PC-3 (cell line): ENCODE data around the gene PTPN14. TPM values are rescaled to one million over a fixed set of nuclear protein-coding genes. Genes with fewer than 3 reads are reported as not detected.

Experiments used
- ATAC-seq: fragments of 200-7000 bp; cut with Tn5 transposase; 2 replicates; pipeline ENCODE4 v1.9.1; 2020; ENCODE audit warnings: mild to moderate bottlenecking, moderate library complexity
- BruUV-seq: library from RNA; stranded (reverse); fragments of 400-500 nt; replicated peaks from 2 replicates; lab custom pipeline; 2021; lab: Mats Ljungman, UMichigan
- CTCF ChIA-PET: fragments of 300-600 bp; sonication (Branson Sonifier 250); formaldehyde crosslinking; loops from one replicate; lab custom pipeline; 2022; ENCODE audit warnings: antibody characterized with exemption; lab: Charles Lee
- POLR2A ChIA-PET: fragments of 300-600 bp; sonication (Branson Sonifier 250); formaldehyde crosslinking; loops from one replicate; lab custom pipeline; 2022; ENCODE audit warnings: antibody characterized with exemption; ENCODE audit not compliant: unreplicated experiment; lab: Charles Lee
- DNase-seq: peaks from one replicate; pipeline ENCODE4 v3.0.0-alpha.2; 2015
- H2AFZ ChIP-seq: fragments of 300-600 bp; sonication (generic); 2 replicates; pipeline ENCODE4 v1.6.0; 2016; ENCODE audit warnings: antibody characterized with exemption, low read length
- H3F3A ChIP-seq: fragments of 300-600 bp; sonication (generic); one replicate; pipeline ENCODE4 v1.6.0; 2017; ENCODE audit warnings: antibody characterized with exemption, low read length, control low read depth, mild to moderate bottlenecking; ENCODE audit not compliant: unreplicated experiment
- H3K27ac ChIP-seq: fragments of 300-600 bp; sonication (generic); 2 replicates; pipeline ENCODE4 v1.5.1; 2016; ENCODE audit warnings: mild to moderate bottlenecking, low read length
- H3K27me3 ChIP-seq: fragments of 300-600 bp; sonication (generic); 2 replicates; pipeline ENCODE4 v1.6.1; 2016; ENCODE audit warnings: low read length, mixed read lengths
- H3K36me3 ChIP-seq: fragments of 300-600 bp; sonication (generic); 2 replicates; pipeline ENCODE4 v1.6.1; 2016; ENCODE audit warnings: low read depth, mixed run types, low read length, mixed read lengths
- H3K4me1 ChIP-seq: fragments of 300-600 bp; sonication (generic); 2 replicates; pipeline ENCODE4 v1.5.1; 2016; ENCODE audit warnings: low read length; ENCODE audit not compliant: insufficient read depth
- H3K4me2 ChIP-seq: fragments of 300-600 bp; sonication (generic); 2 replicates; pipeline ENCODE4 v1.6.0; 2016; ENCODE audit warnings: low read length
- H3K4me3 ChIP-seq: fragments of 300-600 bp; sonication (generic); 2 replicates; pipeline ENCODE4 v1.5.1; 2016; ENCODE audit warnings: mild to moderate bottlenecking, low read length, mixed read lengths
- H3K79me2 ChIP-seq: fragments of 300-600 bp; sonication (generic); 2 replicates; pipeline ENCODE4 v1.6.1; 2017; ENCODE audit warnings: low read length, mixed read lengths
- H3K9ac ChIP-seq: fragments of 300-600 bp; sonication (generic); 2 replicates; pipeline ENCODE4 v1.6.0; 2016; ENCODE audit warnings: mild to moderate bottlenecking, low read length
- H3K9me2 ChIP-seq: fragments of 300-600 bp; sonication (generic); replicated peaks from 2 replicates; pipeline ENCODE4 v1.6.1; 2016; ENCODE audit warnings: mixed run types, low read length, mixed read lengths
- H3K9me3 ChIP-seq: fragments of 300-600 bp; sonication (generic); 2 replicates; pipeline ENCODE4 v1.6.1; 2016; ENCODE audit warnings: low read length, mixed read lengths
- H4K20me1 ChIP-seq: fragments of 300-600 bp; sonication (generic); 2 replicates; pipeline ENCODE4 v1.6.1; 2016; ENCODE audit warnings: low read length, mixed read lengths
- CTCF ChIP-seq: fragments of 300-600 bp; sonication (generic); conservative IDR thresholded peaks from 2 replicates; pipeline ENCODE4 v1.5.1; 2017; ENCODE audit warnings: antibody characterized with exemption, low read depth, mild to moderate bottlenecking, low read length
- EZH2 ChIP-seq: fragments of 300-600 bp; sonication (generic); IDR thresholded peaks from one replicate; pipeline ENCODE4 v1.6.1; 2017; ENCODE audit warnings: antibody characterized with exemption, mild to moderate bottlenecking, low read length; ENCODE audit not compliant: unreplicated experiment
- EZH2phosphoT487 ChIP-seq: fragments of 300-600 bp; sonication (generic); IDR thresholded peaks from 2 replicates; pipeline ENCODE4 v1.6.1; 2018; ENCODE audit warnings: mild to moderate bottlenecking, antibody characterized with exemption, low read length, borderline replicate concordance
- intact Hi-C: fragments of 100-400 bp; cut with micrococcal nuclease; formaldehyde crosslinking; loops from 2 replicates; pipeline ENCODE4 v1.9.0; 2023
- total RNA-seq: library from RNA; depleted of rRNA; stranded (reverse); fragments of >200 nt; gene quantifications from 2 replicates; pipeline ENCODE4 v1.2.3, GENCODE V29; 2014

Gene PTPN14
- total RNA-seq, 1 experiment from 2014 or later, result 12.6 TPM

- DNase-seq, result peak; percentile 20
- no peak overlapping the region for H3K4me2 ChIP-seq
Observed at GRCh38 chr1:214380396-214380795, 171.0 kb downstream of the PTPN14 start.

GRCh38 chr1:214379236-214379970, 172.0 kb downstream of the PTPN14 start:
- POLR2A ChIA-PET, result no interaction called here
- CTCF ChIA-PET, result no interaction called here

More at GRCh38 chr1:214380396-214380795, 171.0 kb downstream of the PTPN14 start:
- no peak overlapping the region for H2AFZ ChIP-seq
- ChIA-PET POLR2A (no interaction called here), CTCF (interaction anchor here (0.8 kb wide), 1 partner anchor 201 kb away, joined by 4 read pairs; no protein-coding TSS in a partner anchor)
- no peak overlapping the region for H3K27ac ChIP-seq
- H3K79me2 ChIP-seq, result no peaks in the 10 kb centered on the region
- no peak overlapping the region for H3K4me3 ChIP-seq
- TF ChIP-seq EZH2 (no peak), CTCF (no peak), EZH2phosphoT487 (no peak)
- H3K36me3 ChIP-seq, result peaks cover 29% of the 10 kb centered on the region
- H3K9me3 ChIP-seq, result no peaks in the 10 kb centered on the region
- ATAC-seq, result no peak
- H3K9ac ChIP-seq, result no peak overlapping the region
- no peaks in the 10 kb centered on the region for H3K4me1 ChIP-seq
- H4K20me1 ChIP-seq, result no peaks in the 10 kb centered on the region
- intact Hi-C loops, result no loop called here
- H3K27me3 ChIP-seq, result no peaks in the 10 kb centered on the region
- no TSS peak for BruUV-seq
- no peaks in the 10 kb centered on the region for H3F3A ChIP-seq
- H3K9me2 ChIP-seq, result no peaks in the 10 kb centered on the region

More at GRCh38 chr1:214379236-214379970, 172.0 kb downstream of the PTPN14 start:
- no peak for ATAC-seq
- Histone ChIP-seq H3K4me3 (no peak overlapping the region), H4K20me1 (no peaks in the 10 kb centered on the region), H3K27ac (no peak overlapping the region), H2AFZ (no peak overlapping the region), H3F3A (no peaks in the 10 kb centered on the region), H3K4me1 (no peaks in the 10 kb centered on the region), H3K79me2 (no peaks in the 10 kb centered on the region), H3K9ac (no peak overlapping the region), H3K36me3 (peaks cover 26% of the 10 kb centered on the region), H3K9me2 (no peaks in the 10 kb centered on the region), H3K27me3 (no peaks in the 10 kb centered on the region), H3K9me3 (no peaks in the 10 kb centered on the region), H3K4me2 (no peak overlapping the region)
- no peak for DNase-seq
- TF ChIP-seq CTCF, result no peak
- TF ChIP-seq EZH2, result no peak
- no peak for TF ChIP-seq EZH2phosphoT487
- intact Hi-C loops, result no loop called here
- no TSS peak for BruUV-seq
